ENCODE measurements around the gene EFNA2.
A peak's percentile ranks its signal among the peaks of the same experiment; 100 is the strongest.

The EFNA2 gene

DNA sequence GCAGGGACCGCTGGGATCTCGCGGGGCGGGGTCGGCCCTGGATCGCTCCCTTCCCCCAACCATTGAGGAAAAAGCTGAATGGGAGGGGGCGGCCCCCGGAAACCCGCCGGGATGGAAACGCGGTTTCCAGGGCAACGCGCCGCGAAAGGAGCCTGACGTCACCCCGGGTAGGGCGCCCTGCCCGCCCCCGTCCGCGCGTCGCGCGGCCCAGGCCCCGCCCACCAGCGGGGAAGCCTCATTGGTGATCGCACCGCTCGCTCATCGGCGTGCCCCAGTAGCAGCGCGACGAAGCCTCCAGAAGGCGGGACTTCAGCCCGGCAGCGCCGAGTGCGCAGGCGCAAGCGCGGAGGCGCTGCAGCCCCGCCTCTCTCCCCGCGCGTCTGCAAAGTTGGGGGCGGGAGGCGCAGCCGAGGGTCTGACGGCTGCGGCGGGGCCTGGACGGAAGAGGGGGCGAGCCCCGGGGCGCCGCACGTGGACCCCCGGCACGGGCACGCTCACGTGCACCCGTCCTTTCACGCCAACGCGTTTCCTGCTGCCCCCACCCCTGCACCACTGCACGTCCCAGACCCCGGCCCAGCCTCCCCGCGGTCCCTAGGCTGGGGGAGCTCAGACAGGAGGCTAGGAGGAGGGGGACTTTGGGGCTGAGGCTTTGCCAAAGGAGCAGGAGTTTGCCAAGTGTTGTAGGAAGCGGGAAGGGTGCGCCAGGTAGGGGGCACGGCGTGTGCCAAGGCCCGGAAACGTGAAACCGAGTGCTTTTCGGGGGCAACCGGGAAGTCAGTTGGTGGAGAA, 24.7 kb upstream of the EFNA2 start:
- peak; percentile 96 for DNase-seq

DNA sequence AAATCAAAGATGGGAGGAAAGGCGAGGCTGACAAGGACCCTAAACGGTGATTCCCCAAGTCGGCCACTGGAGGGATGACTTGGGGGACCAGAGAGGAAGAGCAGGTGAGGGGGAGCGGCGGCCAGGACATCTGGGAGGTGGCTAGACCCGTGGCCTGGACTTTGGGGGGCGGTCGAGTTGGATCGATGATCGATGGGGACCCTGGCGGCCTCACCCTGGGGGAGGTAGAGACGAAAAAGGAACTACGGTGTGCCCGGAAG, 24.2 kb upstream of the EFNA2 start:
- no peak for DNase-seq

- DNase-seq, result no peak
Measured at GRCh38 chr19:1261798-1262622, 23.7 kb upstream of the EFNA2 start.

GRCh38 chr19:1262623-1263123, 23.0 kb upstream of the EFNA2 start:
- no peak for DNase-seq

DNA sequence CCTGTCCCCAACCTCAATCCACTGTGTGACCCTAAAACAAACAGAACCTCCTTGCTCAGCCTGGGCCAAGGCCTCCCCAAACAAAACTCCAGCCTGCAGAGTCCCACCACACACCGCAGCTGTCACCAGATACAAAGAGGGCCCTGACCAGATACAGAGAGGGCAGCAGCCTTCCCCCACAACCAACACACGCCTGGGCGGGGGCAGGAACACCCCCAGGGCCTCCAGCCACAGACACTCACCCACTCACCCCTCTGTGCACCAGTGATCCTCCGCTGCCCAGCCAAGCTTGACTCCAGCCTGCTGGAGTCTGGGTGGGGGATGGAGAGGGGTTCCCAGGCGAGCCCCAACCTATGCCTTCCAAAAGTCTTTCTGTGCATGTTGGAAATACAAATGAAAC, 22.5 kb upstream of the EFNA2 start:
- no peak for DNase-seq

DNA sequence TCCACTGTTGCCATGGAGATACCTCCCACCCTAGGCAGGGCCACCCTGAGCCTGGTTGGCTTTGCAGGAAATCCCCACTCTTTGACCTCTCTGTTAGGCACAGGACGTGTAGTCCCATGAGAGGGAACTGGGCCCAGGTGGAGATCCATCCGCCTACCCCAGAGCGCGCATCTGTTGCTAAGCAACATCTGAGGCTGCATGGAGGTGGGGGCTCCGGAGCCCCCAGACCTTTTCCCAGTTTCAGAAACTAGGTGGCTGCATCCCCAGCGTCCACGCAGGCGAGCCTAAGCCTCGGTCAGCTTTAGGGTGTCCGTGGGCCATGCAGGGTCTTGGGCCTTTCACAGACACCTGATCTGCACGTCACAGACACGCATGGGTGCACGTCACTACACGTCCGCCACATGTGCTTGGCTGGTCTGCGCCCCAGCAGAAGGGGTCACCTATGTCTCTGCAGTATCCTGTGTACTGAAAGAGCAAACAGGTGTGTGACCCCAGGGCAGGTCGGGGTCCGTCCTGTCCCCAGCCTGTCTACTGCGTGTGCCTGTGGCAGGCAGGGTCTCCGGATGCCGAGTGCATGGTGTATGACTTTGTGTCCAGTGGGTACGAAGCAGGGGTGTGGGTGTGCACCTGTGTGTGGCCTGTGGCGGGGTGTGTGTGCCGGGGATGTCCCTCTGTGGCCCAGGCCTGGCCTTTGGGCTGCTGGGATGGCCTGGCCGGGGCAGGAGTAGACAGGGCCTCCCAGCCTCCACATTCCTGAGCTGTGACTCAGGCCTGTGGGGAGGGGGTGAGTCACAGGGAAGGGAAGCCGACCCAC, 20.7 kb upstream of the EFNA2 start:
- no peak for DNase-seq

GRCh38 chr19:1265615-1266128, 20.0 kb upstream of the EFNA2 start:
- peak; percentile 42 for DNase-seq

- peak; percentile 77 for DNase-seq
Measured at GRCh38 chr19:1266129-1266915, 19.4 kb upstream of the EFNA2 start.

GRCh38 chr19:1266916-1267476, 18.7 kb upstream of the EFNA2 start:
- peak; percentile 67 for DNase-seq

GRCh38 chr19:1267477-1268225, 18.0 kb upstream of the EFNA2 start:
- no peak for DNase-seq

DNA sequence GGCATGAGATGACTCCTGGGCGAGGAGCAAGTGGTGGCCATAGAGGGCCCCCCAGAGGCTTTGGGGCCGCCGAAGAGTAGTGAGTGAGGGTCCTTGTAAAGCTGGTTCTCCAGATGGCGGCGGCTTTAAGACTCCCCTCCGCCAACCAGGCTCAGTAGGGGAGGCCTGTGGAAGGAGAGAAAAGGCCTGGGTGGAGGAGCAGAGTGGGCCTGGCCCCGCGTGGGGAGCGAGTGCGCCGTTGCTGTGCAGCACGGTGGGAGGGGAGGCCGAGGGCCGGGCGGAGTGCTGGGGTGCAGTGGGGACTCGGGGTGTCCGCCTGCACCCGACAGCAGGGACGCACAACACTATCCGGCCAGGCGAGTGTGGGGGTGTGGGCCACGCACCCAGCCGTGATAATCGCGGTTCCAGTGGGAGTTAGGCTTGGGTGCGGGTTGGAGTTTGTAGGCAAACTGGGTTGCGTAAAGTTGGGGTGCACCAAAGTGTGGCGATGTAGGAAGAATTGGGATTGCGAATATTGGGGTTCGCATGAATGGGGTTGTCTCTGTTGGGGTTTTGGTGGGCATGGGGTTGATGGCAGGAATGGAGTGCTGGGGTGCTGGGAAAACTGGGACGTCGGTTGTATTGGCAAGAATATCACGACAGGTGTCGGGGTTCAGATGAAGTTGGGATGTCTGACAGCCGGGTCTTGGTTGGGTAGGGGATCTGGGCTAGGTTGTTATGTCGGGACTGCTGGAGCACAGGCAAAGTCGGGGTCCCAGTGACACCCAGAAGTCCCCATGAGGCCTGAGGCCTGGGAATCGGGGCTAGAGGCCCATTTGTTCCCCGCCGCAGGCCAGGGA, 17.2 kb upstream of the EFNA2 start:
- DNase-seq, result no peak

- DNase-seq, result peak; percentile 99
Measured at GRCh38 chr19:1269065-1269477, 16.6 kb upstream of the EFNA2 start, which contains the start of gene CIRBP. TSS of gene CIRBP (plus strand) at chr19:1269332. CDS start at chr19:1270934, 1,602 bp downstream.

DNA sequence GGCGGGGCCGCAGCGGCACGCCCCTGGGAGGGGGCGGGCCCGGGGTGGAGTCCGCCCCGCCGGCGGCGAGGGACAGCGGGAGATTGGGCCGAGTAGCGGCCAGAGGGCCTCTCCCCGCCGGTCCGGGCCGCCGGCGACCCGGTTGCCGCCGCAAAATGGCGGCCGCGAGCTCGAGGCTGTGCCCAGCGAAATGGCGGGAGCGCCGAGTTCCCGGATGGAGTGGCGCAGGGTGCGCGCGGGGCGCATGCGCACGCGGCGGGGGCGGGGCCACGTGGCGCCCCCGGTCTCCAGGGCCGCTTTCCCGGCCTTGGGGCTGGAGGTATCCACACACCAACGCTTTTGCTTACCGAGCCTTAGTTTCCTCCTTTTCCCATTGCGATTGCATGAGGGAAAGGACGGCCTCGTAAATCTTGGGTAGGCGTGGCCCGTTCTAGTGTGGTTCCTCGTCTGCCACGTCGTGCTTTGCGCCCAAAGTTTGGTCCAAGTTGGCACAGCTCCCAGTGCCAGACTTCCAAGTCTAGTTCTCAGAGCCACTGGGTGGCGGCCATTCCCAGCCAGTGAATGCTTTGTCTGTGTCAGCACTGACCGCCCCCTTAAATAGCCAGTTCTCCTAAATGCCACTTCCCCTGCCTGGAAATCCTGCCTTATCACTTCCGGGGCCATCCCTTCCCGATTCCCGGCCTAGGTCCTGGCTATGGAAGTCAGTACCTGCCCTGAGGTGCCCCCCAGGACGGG, 16.0 kb upstream of the EFNA2 start:
- peak; percentile 86 for DNase-seq

- DNase-seq, result peak; percentile 32
Measured at GRCh38 chr19:1270213-1270853, 15.3 kb upstream of the EFNA2 start.

GRCh38 chr19:1270854-1271527, 14.7 kb upstream of the EFNA2 start:
- no peak for DNase-seq

- DNase-seq, result no peak
Measured at GRCh38 chr19:1271528-1272422, 13.9 kb upstream of the EFNA2 start.
